Measurements from ENCODE around the gene EML2.
A peak's percentile ranks its signal among the peaks of the same experiment; 100 is the strongest.

DNA sequence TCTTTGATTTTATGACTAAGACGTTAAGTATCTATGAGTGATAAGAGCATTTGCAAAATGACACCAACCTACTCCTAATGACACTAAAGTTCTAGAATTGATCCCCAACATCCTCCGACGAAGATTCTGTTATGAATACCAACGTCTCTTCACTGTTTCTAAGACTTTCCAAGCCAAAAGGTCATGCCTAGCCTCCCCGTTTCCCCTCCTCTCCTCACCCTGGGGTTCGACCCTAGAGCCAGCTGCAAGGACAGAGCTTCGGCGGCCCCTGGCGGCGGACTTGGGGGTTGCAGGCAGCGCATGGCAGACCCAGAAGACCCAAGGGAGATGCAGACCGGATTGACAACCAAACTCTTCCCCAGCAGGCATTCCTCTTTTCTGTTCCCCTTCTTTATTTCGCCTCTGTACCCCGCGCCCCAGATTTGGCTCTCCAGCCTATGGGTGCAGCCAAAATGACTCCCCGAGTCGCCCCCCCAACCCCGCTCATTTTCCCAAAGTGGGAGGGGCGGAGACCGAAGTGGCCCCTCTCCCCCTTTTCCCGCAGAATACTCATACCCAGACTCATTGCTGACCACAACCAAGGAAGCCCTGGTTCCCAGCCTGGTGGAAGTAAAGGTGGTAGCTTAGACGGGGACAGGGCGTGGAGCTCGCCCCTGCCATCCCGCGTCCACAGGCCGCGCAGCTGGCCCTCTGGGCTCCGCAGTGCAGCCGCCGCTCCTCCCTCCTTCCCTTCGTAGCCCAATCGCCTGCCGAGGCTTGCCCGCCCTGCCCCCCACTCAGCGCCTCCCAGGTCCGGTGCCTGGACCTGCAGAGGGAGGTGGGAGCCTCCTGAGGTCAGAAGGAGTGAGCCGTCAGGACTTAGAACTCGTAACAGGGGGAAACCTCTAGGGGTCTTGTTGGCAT, 4.1 kb upstream of the EML2 start:
- TF ChIP-seq CTCF (IDR thresholded peaks at IDR 0.05) (peak; percentile 92 to 99 (median 98)), POLR2A (IDR thresholded peaks at IDR 0.05) (no peak)
